NCI-H1694 (cell line): Measurements from ENCODE around the gene FAM78A.
A peak's percentile ranks its signal among the peaks of the same experiment; 100 is the strongest.

Experiments used
- DNase-seq: peaks from one replicate; lab custom pipeline; 2025; lab: John Stamatoyannopoulos, UW

The FAM78A gene, protein sequence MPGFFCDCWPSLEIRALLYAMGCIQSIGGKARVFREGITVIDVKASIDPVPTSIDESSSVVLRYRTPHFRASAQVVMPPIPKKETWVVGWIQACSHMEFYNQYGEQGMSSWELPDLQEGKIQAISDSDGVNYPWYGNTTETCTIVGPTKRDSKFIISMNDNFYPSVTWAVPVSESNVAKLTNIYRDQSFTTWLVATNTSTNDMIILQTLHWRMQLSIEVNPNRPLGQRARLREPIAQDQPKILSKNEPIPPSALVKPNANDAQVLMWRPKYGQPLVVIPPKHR

DNA sequence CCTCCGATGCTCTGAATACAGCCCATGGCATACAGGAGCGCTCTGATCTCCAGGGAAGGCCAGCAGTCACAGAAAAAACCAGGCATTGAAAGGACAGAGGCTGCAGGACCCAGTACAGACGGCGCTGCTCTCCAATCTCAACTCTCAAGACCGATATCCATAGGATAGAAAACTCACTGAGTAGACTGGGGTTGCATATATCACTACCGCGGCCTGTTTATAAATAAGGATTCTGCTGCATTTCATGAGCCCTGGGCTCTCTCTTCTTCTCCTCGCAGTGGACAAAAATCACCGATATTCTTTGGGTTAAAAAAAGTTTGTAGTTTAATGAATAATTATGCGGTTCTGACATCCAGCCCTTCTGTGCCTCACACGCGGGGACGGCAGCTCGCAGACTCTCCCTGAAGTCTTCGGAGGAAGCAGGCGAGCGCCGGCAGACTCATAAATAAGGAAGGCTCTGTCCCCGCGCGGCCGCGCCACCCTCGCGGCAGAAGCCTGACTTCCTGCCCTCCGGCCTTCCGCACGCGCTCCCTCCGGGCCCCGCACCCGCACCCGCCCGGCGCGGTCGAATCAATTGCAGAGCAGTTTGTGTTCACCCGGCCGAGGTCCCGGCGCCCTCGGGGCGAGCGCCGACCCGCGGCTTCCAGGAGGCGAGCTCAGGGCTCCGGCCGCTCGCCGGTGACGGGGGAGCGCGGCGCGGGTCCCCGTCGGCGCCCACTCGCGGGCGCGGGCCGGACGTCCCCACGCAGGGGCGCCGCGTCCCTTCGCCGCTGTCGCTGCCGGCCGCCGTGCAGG, at the start of gene FAM78A:
FAM78A (minus strand) TSS at position 417 of the 795 bp plus-strand sequence; CDS start at position 86, 331 bp downstream.
- DNase-seq = no peak

DNA sequence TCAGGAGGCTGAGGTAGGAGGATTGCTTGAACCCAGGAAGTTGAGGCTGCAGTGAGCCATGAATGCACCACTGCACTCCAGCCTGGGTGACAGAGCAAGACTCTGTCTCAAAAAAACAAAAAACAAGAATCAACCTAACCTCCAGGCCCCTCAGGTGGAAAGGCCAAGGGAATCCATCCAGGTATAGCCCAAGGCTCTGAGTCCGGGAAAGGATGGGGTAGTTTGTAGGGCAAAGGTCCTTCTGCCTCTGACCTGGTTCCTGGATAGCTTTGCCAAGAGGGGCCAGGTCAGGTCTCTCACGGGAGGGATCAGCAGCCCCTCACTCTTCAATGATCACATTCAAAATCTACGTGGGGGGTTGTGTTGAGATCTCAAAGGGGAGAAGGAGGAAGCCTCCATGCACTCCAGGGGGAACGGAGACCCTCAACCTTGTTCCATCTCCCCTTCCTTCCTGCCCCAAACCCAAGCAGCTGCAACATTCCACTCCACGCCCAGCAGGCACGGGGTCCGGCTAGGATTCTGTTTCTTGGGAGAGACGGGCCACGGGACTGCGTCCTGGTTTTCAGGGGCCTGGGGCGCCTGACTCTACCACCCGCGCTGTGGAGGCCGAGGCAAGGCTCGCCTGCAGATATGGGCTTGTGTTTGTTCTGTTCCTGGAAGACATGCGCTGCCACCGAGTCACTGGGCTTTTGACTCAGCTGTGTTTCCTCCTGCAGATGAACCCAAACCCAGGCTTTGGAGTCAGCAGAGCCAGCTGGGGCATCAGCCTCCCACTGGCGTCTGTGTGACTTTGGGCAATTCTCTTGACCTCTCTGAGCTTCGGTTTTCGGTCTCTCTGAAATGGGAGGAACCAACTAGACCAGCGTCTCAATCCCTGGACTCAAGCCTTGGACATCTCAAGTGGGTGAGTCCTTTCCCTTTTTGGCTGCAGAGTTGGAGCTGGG, 48.7 kb upstream of the FAM78A start:
- DNase-seq = no peak

DNA sequence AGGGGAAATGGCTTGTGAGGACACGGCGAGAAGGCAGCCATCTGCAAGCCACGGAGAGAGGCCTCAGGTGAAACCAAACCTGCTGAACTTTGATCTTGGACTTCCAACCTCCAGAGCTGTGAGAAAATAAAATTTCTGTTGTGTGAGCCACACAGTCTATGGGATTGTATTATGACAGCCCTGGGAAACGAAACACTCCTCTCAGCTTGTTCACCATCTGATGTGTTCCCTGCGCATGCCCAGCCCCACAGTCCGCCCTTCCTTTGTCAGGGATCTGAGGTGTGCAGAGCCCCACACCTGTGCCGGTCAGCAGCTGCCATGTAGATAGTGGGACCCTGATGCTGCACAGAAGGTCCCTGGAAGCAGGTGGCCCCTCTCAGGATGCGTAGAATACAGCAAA, 47.3 kb upstream of the FAM78A start:
- DNase-seq = no peak

DNA sequence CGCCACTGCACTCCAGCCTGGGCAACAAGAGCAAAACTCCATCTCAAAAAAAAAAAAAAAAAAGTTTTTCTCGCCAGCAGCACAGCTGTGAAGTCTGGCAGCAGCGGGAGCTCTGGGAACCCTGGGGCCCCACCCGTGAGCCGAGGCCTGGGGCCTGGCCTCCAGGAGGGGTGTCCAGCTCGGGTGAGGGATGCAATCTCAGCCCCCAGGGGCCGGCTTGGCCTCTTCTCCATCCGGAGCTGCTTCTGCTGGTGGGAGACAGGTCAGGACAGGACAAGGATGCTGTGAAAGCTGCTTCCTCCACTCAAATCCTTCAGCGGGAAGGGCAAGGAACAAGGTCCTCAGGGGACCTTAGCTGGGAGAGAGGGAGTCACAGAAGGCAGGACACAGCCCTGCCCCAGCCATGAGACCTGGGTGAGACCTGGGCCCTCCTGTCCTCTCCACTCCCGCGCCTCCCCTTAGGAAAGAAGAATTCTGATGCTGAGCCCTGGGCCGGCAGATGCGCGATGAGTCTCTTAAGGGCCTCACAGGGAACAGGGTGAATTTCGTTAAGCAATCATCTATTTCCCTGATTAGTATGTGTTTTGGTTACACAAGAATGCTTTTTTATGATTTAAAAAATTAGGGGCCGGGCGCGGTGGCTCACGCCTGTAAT, 43.8 kb upstream of the FAM78A start:
- no peak for DNase-seq

DNA sequence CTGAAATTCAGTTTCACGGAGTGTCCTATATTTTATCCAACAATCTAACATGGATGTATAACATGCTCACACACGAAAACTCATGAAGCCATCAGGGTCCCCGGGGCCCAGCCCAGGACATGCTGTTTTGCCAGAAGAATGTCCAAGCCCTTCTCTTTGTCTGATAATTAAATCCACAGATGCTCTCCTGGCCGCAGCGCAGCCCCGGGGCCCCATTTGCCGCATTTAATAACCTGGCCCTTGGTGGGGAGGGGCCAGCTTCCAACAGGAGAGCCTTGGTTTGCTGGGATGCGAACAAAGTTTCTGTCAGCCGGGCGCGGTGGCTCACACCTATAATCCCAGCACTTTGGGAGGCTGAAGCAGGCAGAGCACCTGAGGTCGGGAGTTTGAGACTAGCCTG, 43.2 kb upstream of the FAM78A start:
- DNase-seq = no peak

DNA sequence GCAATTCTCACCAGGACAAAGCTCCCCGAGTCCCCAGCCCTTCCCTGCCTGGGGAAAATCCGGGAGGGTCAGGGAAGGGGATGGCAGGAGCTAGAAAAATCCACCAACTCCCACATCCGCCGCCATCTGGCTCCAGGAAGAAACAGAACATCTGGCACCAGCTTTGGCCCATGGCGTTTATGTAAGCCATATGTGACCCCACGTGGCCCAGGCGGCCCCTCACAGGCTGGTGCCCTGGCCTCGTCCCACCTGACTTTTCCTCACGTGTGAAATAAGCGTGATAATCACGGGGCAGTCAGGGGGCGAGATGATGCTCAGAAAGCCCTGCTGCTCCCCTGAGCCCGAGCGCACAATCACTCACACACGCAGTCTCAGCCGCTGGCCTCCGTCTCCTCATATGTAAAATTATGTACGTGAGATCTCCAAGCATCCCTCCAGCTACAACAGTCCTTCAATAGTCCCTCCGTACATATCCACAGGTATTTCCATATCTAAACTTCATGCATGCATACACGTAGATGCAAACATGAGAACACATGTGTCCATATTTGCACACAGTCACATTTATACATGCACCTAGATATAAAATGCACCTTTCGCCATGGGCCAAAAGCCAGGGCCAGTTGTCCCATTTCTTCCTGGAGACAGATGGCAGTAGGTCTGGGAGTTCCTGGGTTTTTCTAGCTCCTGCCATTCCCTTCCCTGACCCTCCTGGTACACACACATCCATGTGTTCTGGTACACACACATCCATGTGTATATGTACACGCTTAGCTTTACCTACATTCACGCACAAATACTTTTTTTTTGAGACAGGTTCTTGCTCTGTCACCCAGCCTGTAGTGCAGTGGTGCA, 42.1 kb upstream of the FAM78A start:
- peak; percentile 89 for DNase-seq

DNA sequence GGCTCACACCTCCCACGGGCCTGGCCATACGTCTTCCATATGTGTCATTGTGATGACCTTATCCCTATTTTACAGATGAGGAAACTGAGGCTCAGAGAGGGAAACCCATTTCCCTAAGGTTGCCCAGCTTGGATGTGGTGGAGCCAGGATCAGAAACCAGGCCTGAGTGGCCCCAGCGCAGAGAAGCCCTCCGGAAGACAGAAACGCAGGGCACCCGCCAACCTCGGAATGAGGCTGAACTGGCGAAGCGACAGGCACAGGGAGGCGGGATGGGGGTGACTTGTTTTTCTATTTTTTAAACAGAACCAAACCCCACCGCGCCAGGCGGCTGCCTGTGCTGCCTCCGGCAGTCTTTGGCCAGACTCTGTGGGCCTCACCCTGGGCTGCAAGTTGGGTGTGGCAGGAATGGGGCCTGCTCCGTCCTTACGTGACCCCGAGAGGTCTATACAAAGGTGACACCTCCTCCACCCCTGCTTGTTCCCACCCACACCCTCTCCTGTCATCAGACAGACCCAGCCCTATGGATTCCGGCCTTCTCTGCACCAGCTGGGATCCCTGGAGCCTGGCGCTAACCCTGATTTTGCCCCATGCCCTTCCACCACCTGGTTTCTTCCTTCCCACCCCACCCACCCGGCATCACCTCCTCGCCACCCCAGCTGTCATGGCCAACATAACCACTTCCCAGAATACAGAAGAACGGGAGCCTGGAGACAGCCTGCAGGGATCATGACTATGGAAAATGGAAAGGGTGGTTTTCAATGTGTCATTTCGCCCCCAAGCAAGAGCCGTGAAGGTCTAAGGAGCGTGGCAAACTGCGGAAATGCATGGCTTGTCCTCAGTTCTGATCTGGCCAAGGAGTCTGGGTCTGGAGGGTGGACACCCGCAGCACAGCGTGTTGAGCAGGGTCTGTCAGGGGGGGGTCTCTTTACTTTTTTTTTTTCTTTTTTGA, 36.8 kb upstream of the FAM78A start:
- no peak for DNase-seq

DNA sequence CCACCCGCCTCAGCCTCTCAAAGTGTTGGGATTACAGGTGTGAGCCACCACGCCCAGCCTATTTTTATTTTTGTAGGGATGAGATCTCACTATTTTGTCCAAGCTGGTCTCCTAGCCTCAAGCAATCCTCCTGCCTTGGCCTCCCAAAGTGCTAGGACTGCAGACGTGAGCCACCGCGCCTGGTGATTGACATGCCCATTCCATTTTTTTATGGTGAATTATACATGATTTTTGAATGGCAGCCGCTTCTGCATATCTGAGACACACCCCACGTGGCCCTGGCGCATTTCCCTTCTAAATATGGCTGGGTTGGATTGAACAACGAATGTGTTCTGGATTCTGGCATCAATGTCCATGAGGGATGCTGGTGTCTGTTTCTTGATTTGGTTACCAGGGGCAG, 35.9 kb upstream of the FAM78A start:
- DNase-seq = no peak

DNA sequence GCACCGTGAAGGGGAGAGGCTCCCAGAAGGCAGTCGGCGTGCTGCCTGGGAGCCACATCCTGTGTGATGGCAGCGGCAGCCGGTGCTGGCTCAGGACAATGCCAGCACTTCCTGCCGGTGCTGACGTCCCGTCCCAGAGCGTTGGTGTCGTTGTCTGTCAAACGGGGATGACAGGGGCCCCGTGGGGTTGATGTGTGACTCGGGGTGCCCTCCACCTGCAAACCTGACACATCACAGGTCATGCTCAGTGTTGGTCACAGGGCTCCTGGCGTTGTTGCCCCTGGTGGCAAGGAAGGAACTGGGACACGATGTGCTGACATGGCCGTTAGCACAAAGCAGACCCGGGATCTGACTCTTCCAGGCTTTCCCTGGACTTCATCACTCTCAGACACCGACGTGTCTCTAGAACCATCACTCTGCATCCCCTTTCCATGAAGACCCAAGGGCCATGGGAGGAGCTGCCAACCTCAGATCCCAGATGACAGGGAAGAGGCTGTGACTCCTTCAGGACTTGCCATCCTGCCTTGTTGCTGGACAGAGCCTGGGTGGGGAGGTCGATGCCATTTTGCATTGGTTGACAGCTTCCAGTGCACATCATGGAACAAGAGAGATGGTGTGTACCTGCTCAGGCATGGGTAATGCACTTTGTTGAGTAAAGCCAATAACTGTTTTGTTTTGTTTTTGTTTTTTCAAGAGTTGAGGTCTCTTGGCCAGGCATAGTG, 34.7 kb upstream of the FAM78A start:
- DNase-seq = no peak

DNA sequence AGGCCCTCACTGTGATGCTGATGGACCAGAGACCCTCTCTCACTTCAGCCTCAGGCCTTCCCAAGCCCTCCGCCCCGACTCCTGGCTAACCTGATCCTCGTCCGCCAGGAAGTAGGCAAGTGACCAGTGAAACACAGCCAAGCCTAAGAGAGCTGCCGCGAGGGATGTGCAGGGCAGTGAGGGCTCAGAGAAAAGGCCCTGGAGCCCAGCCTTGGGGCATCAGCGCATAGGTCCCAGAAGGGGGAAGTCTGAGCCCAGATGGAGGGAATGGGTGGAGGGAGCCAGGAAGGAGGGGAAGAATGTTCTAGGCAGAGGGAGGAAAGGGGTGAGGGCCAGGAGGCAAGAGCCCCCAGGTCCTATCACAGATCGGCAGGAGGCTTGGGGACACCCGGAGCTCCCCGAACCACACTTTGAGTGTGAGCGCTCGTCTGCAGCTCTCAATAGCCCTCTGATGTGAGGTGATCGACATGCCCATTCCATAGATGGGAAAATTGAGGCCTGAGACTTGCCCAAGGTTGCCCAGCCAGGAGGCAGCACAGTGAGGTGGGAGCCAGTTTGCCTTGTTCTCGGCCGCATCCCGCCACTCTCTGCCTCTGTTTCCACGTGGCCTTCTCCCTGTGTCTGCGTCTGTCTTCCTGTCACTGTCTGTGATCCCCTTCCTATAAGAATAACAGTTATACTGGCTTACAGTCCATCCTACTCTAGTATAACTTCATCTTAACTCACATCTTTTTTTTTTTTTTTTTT, 33.4 kb upstream of the FAM78A start:
- DNase-seq = no peak

DNA sequence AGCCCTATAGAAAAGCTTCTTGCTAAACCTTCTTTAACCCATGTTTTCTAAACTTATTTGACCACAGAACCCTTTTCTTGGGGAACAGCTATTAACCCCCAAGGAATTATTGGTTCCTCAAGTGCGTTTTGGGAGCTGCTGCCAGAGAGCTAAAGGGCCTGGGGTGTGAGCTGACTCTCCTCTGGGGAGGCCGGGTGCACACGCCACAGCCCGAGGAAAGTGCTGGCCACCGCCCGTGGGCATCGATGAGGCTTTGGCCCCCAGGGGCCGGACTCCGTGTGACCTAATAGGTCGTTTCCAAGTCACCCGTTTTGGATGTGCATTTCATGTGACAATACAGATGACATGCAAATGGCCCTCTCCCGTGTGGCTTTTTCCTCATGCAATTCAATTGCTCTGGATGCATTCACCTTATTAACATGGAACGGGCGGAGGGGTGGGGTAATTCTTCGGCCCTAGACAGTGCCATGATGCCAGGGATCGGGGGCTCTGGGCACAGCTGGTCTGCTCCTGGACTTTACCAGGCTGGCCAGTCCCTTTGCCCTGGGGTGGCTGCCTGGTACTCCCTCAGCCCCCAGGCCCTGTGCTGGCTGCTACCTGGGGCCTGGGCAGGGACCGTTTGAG, 32.7 kb upstream of the FAM78A start:
- DNase-seq = no peak

DNA sequence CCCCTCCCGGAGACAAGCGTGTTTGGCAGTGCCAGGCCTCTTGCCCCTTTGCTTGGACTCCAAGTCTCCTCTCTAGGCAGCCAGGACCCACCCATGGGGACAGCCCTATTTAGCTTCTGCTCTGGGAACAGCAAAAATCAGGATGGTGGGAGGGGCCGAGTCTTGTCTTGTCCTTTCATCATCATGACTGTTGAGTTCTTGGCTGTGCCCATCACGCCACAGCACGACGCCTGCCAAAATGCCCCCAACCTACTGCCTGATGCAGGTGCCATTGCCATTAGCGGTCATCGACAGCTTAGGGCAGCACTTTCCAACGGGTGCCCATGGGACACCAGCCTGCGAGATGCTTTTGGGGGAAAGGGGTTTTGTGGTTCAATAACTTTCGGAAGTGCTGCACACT, 32.1 kb upstream of the FAM78A start:
- DNase-seq = no peak

DNA sequence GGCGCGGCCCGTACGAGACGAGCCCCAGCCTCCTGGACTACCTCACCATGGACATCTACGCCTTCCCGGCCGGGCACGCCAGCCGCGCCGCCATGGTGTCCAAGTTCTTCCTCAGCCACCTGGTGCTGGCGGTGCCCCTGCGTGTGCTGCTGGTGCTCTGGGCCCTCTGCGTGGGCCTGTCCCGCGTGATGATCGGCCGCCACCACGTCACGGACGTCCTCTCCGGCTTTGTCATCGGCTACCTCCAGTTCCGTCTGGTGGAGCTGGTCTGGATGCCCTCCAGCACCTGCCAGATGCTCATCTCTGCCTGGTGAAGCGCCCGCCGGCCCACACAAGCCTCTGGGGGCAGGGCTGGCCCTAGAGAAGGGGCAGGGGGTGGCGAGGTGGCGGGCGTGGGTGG, 31.7 kb upstream of the FAM78A start:
- DNase-seq = no peak

DNA sequence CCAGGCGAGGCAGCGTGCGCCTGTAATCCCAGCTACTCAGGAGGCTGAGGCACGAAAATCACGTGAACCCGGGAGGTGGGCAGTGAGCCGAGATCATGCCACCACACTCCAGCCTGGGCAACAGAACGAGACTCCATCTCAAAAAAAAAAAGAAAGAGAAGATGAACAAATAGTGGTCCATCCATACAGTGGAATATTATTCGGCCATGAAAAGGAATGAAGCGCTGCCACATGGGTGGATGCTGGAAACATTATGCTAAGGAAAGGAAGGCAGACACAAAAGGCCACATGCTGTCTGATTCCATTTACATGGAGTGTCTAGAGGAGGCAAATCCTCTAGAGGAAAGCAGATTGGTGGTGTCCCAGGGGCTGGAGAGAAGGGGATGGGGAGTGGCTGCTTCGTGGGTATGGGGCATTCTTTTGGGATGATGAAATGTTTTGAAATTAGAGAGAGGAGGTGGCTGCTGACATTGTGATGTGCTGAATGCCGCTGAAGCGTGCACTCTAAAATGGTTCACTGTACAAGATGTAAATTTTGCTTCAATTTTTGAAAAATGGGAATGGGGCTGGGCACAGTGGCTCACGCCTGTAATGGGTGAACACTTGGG, 30.2 kb upstream of the FAM78A start:
- DNase-seq = no peak

DNA sequence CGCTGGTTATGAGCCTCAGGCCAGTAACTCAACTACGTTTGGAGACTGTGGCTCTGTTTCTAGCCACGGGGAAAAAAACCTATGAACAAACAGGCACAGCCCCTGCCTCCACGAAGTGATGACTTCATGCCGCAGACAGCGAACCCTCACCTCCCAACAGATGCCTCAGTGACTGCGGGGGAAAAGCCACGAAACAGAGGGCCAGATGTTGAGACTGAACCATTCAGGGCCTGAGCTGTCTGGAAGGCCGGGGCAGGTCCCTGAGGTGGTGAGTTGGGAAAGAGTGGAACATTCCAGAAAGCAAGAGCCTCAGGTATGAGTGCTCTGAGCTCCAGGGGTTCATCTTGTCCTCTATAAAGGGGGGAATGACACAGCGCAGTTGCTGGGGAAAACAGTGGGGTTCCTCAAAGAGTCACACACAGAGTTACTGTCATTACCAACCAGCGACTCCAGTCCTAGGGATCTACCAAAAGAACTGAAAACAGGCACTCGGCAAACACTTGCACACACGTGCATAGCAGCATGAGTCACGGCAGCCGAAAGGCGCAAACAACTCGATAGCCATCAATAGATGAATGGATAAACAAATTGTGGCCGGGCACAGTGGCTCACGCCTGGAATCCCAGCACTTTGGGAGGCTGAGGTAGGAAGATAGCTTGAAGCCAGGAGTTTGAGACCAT, 28.5 kb upstream of the FAM78A start:
- no peak for DNase-seq

DNA sequence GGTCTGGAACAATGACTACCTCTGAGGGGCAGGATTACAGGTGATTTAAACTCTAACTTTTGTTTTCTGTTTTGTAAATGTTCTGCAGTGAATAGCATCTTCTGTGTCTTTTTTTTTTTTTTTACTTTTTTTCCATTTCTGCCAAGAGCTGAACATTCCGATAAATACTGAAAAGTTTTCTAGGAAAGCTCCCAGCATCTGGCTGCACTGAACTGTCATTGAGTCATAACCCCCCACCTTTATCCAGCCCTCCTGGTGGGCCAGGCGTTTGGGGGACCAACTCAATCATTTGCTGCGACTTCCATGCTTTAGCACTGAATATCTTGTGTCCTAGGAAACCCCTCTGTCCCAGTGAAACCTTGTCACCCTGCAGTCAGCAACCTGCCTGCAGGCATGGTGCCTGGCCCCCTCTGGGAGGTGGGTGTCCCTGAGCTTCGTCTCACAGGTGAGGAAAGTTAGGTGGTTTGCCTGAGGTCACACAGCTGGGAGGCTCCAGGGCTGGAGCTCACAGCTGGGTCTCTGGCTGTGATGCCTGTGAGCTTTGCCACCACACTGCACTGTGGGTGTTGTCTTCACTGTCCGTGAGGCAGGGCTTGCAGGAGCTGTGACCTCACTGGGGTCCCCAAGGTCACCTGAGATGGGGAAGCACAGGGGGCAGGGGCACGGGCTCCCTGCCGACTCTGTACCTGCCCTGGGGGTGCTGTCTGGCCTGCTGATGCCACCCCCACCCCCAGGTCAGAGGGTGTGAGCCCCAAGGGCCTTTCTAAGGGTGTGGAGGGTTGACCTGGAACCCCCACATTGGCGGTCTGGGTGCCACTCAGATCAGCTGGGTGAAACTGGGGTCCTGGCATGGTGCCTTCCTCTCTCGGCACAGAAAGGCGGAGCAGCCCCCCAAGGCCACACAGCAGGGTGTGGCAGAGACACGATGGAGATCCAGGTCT, 27.3 kb upstream of the FAM78A start:
- no peak for DNase-seq
